GM12864 (cell line): Measurements from ENCODE around the gene MUC15.

Experiments
- DNase-seq: peaks from one replicate; pipeline ENCODE4 v3.0.0-alpha.2; 2011; ENCODE audit warnings: low read depth
- H3K4me3 ChIP-seq: 2 replicates; pipeline ENCODE4 v1.5.1; 2011; ENCODE audit warnings: mild to moderate bottlenecking, low read depth, low read length, control low read depth
- TF ChIP-seq, protein P1 (sequence below): IDR thresholded peaks from 2 replicates; pipeline ENCODE4 v1.5.1; 2011; ENCODE audit warnings: low read depth, mild to moderate bottlenecking, moderate library complexity, low read length, control low read depth, inconsistent platforms; ENCODE audit errors: missing control alignments

Gene MUC15

GRCh38 chr11:26584818-26585217 lies 12.8 kb upstream of the MUC15 start:
- no peak overlapping the region for H3K4me3 ChIP-seq
- no peak for DNase-seq
- TF ChIP-seq, protein P1, sequence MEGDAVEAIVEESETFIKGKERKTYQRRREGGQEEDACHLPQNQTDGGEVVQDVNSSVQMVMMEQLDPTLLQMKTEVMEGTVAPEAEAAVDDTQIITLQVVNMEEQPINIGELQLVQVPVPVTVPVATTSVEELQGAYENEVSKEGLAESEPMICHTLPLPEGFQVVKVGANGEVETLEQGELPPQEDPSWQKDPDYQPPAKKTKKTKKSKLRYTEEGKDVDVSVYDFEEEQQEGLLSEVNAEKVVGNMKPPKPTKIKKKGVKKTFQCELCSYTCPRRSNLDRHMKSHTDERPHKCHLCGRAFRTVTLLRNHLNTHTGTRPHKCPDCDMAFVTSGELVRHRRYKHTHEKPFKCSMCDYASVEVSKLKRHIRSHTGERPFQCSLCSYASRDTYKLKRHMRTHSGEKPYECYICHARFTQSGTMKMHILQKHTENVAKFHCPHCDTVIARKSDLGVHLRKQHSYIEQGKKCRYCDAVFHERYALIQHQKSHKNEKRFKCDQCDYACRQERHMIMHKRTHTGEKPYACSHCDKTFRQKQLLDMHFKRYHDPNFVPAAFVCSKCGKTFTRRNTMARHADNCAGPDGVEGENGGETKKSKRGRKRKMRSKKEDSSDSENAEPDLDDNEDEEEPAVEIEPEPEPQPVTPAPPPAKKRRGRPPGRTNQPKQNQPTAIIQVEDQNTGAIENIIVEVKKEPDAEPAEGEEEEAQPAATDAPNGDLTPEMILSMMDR, result no peak

DNA sequence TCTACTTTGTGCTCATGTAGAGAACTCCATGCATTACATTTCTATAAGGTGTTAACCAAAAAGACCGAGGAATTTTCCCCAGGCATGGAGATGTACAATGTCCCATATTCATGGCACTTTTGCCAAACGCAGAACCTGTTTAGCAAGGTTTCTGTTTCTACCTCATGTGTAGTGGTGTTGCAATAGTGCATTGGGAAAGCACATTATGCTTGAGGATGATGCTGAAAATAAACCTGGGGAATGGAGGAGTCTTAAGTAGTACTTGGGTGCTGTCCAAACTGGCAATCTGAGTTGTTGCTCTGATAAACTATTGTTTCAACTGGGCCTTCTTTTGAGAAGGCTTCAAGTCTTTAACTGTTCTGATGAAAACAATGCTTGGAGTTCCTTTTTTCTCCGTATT lies 11.5 kb upstream of the MUC15 start:
- no peak overlapping the region for H3K4me3 ChIP-seq
- DNase-seq, result no peak
- TF ChIP-seq, protein P1, result no peak

DNA sequence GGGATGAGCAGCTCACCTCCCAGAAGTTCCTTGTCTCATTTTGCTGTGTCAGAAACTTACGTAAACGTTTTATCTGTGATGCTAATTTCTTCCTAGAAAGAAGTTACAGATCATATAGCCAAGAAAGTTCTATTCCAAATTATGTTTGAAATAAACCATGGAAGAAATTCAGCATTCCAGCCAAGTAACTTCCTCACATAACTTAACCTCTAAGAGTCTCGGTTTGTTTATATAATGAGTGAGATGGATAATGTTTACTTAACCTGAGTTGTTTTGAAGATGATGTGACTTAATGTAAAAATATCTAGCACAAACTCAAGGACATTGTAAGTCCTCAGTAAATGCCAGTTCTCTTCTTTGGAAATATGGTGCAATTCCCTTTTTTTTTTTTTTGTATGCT lies 8.9 kb upstream of the MUC15 start:
- TF ChIP-seq, protein P1, result no peak
- no peak for DNase-seq
- H3K4me3 ChIP-seq, result no peak overlapping the region

DNA sequence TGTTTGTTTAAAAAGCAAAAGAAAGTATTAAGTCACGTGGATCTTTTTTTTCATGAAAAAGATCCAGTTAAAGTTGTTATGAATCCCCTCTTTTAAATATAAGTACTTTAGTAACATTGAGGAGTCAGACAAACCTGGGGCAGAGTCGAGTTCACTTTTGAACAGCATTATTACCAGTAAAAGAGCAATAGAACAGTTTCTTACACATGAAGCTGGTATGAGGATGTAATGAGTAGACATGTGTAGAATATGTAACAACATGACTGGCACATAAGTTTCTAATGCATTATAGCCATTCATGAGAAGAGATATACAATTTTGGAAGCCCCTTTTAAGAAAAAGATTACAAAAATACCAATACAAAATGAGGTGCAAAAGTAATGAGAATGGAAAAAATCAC lies 7.6 kb upstream of the MUC15 start:
- no peak overlapping the region for H3K4me3 ChIP-seq
- no peak for DNase-seq
- TF ChIP-seq, protein P1, result no peak

GRCh38 chr11:26578998-26579661 lies 7.1 kb upstream of the MUC15 start:
- no peak overlapping the region for H3K4me3 ChIP-seq
- DNase-seq, result no peak
- TF ChIP-seq, protein P1, result no peak

DNA sequence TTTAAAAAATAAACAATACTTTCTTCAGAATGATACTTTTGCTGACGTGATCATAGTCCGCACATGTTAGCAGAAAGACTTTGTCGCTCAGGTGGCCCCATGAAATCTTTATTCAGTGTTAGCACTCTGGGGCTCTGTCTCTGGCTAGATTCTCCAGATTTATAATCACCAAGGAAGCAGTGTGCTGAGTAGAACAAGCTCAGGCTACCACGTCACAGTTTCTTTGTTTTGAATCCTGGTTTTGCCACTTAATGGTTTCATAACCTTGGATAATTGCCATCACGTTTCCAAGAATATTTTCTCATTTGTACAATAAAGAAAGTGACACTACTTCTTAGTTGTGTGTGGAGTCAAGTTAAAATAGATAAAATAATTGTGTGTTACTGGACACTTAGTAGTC lies 3.9 kb upstream of the MUC15 start:
- DNase-seq, result no peak
- no peak overlapping the region for H3K4me3 ChIP-seq
- TF ChIP-seq, protein P1, result no peak

DNA sequence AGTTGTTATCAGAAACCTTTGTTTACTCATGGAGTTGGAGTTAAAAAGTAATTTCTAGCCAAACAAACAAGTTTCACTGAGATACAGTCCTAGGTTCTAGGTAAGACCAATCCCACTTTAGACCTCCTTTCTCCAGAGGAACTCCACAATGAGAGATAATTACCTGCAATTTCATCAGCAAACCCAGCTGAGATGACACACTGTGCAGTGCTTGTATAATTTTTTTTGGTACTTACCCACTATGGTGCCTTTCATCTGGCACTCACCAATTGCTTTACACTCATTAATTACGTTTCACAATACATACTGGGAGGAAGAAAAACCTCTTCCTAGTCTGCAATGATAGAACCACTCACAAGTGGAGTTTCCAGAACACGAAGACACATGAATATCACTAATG lies 1.8 kb upstream of the MUC15 start:
- H3K4me3 ChIP-seq, result no peak overlapping the region
- DNase-seq, result no peak
- TF ChIP-seq, protein P1, result no peak
